Measurements from ENCODE around the gene SNX30. TPM values are rescaled to one million over a fixed set of nuclear protein-coding genes. Genes with fewer than 3 reads are reported as not detected.

SNX30 gene
- total RNA-seq, 2 experiments from 2014 or later = 5.4 TPM

DNA sequence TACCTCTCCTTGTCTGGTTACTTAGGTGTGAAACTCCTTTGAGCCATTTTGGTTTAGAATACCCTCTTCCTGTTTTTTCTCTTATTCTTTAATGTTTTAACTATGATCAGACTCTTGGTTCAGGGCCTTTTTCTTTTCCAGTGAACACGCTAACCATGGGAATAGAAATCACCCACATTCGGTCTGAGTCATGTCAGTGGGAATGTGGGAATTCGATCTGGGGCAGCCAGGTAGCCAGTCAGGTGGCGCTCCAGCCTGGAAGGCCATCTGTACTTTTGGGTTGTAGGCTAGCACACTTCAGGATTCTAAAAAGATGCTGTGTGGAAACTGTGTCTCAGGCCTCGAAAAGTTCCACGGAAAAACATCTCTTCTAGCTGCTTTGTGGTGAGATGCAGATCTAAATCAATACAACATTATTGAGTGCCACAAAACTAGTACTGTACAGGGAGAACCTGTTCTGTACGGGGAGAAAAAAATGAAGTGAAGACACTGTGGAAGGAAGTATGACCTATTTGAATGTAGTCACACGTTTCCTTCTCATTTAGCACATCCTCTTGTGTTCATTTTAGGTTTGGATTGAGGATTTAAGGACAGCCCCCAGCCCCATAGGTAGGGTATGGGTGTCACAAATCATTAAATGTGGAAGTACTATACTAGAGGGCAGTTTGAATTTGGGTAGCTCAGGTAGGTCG lies 36.4 kb downstream of the SNX30 start:
- no peaks in the 10 kb centered on the region for H3K9me3 Mint-ChIP-seq
- H3K27me3 Mint-ChIP-seq = no peaks in the 10 kb centered on the region
- no peak overlapping the region for H3K4me3 Mint-ChIP-seq
- peaks cover 28% of the 10 kb centered on the region for H3K4me1 Mint-ChIP-seq
- peak overlapping the region; percentile 6 for H3K27ac Mint-ChIP-seq
- peaks cover 7% of the 10 kb centered on the region for H3K36me3 Mint-ChIP-seq
- DNase-seq = no peak

DNA sequence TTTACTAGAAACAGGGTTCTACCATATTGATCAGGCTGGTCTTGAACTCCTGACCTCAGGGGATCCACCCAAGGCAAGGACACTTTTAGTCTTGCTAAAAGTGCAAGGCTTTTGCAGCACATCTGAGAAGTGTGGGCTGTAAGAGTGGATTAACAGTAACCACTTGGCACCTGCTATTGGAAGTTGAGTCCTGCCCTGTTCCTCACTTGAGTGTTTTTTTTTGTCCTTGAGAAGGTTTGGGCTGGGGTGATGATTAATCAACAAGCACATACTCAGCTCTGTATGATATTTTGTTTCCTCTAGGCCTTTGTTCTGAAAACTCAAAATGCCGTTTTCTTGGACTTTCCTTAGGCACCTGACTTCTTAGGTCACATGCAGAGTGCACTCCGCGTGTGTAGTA lies 37.4 kb downstream of the SNX30 start:
- no peak for DNase-seq
- peaks cover 31% of the 10 kb centered on the region for H3K4me1 Mint-ChIP-seq
- H3K27ac Mint-ChIP-seq = no peak overlapping the region
- no peaks in the 10 kb centered on the region for H3K9me3 Mint-ChIP-seq
- H3K27me3 Mint-ChIP-seq = no peaks in the 10 kb centered on the region
- peaks cover 7% of the 10 kb centered on the region for H3K36me3 Mint-ChIP-seq
- no peak overlapping the region for H3K4me3 Mint-ChIP-seq

DNA sequence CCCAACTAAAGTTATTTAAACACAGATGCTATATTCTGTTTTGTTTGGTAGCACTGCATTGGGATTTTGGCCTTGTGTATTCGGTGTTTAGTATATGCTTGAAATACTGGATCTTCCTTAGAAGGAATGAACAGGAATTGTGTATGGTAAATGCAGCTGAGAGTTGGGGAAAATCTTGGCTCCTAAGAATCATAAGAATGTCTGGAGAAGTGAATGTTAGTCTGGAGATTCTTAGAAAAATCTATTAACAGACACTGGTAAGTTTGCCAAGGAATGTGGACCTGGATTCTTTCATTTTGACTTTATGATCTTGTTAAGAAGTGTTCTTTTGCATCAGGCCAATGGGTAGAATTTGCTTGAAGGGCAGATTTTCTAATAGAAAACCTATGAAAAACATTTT lies 38.9 kb downstream of the SNX30 start:
- DNase-seq = no peak
- H3K4me1 Mint-ChIP-seq = peaks cover 32% of the 10 kb centered on the region
- H3K36me3 Mint-ChIP-seq = peaks cover 7% of the 10 kb centered on the region
- no peak overlapping the region for H3K27ac Mint-ChIP-seq
- H3K9me3 Mint-ChIP-seq = no peaks in the 10 kb centered on the region
- no peaks in the 10 kb centered on the region for H3K27me3 Mint-ChIP-seq
- H3K4me3 Mint-ChIP-seq = no peak overlapping the region

DNA sequence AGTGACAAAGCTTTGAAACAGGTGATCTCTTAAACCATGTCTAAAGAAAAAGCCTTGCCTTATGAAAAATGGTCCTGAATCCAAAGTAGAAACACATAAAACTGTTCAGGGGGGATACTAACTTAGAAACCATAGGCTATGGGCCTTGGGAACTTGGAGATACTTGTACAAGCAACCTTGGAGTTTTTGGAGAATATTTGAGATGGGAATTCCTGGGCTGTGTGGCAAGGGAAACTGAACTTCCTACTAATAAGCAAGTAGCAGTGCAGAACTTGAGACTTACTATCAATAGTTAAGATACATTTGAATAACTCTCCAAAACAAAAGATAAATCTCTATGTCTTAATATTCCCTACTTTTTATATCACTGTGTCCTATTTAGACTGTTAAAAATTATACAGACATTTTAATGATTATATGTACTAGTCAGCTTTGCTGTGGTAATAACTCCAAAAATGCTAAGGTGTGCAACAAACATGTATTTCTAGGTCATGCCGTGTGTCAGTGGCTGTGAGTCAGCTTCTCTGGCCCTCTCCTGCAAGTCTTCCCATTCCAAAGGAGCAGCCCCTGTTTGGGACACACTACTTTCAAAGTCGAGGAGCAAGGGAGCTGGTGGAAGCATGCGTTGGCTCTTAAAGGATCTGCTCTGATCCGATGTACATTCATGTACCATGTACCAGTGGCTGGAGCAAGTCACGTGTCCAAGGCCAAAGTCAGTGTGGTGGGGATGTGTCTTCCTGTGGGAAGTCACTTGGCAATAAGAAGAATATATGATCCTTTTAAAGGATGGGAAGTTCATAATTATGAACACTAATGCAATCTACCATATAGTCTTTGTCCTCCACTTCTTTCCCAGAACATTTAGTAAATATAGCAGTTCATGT lies 39.6 kb downstream of the SNX30 start:
- Mint-ChIP-seq H3K4me1 (peaks cover 32% of the 10 kb centered on the region), H3K36me3 (peaks cover 7% of the 10 kb centered on the region), H3K27me3 (no peaks in the 10 kb centered on the region), H3K4me3 (no peak overlapping the region), H3K9me3 (no peaks in the 10 kb centered on the region), H3K27ac (no peak overlapping the region)
- no peak for DNase-seq

DNA sequence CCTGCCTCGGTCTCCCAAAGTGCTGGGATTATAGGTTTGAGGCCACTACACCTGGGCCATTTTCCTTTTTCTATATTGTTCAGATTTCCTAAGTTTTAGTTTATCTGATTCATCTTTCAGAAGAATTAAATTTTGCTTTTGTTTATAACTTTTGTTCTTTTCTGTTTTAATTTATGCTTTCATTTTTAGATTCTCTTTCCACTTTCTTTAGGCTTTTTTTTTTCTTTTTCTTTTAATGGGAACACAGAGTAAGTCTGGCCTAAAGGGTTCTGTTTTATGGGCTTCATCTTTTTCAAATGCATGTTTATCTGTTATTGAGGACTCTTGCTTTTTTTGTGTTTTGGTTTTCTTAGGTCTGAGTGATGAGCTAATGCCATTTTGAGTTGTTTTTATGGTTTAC lies 42.1 kb downstream of the SNX30 start:
- no peak overlapping the region for H3K27ac Mint-ChIP-seq
- H3K27me3 Mint-ChIP-seq = no peaks in the 10 kb centered on the region
- no peak for DNase-seq
- no peak overlapping the region for H3K4me3 Mint-ChIP-seq
- H3K9me3 Mint-ChIP-seq = no peaks in the 10 kb centered on the region
- peaks cover 19% of the 10 kb centered on the region for H3K4me1 Mint-ChIP-seq
- H3K36me3 Mint-ChIP-seq = no peaks in the 10 kb centered on the region

DNA sequence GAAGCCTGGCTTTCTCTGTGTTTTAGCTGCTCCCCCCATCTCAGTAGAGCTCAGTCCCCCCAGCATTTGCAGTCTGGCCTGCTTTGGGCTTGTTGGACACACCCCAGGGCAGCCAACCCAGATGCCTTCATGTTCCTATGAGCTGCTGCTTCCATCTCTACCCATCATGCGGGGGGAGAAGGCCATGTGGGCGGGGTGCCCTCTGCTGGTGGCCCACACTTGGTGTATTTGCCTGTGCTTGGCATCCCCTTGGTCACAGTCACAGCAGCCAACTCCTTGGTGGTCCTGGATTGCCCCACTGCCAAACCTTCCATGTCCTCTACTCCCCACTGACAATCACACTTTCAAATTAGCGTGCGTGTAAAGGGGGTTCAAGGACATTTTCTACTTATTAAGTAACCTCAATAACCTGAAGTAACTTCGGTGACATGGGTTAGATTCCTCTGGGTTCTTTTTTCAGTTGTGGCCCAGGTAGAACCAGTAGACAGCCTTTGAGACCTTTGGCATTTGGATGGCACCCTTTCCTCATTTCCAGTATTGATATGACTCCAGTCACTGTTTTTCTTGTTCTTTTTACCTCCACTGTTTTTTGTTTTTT lies 42.8 kb downstream of the SNX30 start:
- Mint-ChIP-seq H3K4me3 (no peak overlapping the region), H3K27me3 (no peaks in the 10 kb centered on the region), H3K9me3 (no peaks in the 10 kb centered on the region), H3K4me1 (peaks cover 19% of the 10 kb centered on the region), H3K27ac (no peak overlapping the region), H3K36me3 (peaks cover 2% of the 10 kb centered on the region)
- peak; percentile 80 for DNase-seq

DNA sequence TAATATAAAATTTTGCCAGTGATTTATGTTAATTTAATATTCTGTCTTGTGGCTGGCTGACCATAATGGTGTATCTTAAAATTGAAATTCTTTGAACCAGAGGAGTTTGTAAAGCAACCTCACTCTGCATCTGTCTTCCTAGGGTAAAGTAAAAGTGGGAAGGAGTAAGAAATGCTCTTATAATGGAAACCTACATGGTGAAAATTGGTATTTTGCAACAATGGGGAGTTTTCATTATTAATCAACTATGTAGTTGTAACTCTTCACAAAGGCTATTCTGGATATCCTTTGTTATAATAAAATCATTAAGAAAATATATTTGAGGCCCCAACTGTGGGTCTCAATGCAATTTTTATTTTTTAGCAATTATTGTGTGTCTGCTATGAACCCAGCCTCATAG lies 44.2 kb downstream of the SNX30 start:
- Mint-ChIP-seq H3K27me3 (no peaks in the 10 kb centered on the region), H3K27ac (no peak overlapping the region), H3K9me3 (no peaks in the 10 kb centered on the region), H3K36me3 (peaks cover 2% of the 10 kb centered on the region), H3K4me1 (peaks cover 13% of the 10 kb centered on the region), H3K4me3 (no peak overlapping the region)
- DNase-seq = no peak

DNA sequence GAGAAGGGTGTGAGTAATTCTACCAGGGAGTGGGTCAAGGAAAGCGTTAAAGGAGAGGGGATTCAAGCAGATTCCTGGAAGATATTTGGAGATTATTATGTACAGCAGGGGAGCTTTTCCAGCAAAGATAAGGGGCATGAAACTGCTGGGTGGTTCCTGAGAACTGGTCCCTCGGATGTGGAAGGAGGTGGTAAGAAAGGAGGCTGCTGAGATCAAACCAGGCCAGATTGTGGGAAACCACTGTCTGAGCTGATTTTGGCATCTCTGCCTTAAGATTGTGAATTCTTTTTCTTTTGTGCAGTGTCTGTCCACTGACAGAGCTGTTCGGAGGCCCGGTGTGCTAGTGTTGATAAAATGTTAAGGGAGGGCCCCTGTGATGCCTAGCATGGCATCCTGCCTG lies 45.4 kb downstream of the SNX30 start:
- H3K36me3 Mint-ChIP-seq = peaks cover 2% of the 10 kb centered on the region
- H3K4me3 Mint-ChIP-seq = no peak overlapping the region
- H3K27ac Mint-ChIP-seq = no peak overlapping the region
- peaks cover 13% of the 10 kb centered on the region for H3K4me1 Mint-ChIP-seq
- no peaks in the 10 kb centered on the region for H3K9me3 Mint-ChIP-seq
- no peak for DNase-seq
- no peaks in the 10 kb centered on the region for H3K27me3 Mint-ChIP-seq

DNA sequence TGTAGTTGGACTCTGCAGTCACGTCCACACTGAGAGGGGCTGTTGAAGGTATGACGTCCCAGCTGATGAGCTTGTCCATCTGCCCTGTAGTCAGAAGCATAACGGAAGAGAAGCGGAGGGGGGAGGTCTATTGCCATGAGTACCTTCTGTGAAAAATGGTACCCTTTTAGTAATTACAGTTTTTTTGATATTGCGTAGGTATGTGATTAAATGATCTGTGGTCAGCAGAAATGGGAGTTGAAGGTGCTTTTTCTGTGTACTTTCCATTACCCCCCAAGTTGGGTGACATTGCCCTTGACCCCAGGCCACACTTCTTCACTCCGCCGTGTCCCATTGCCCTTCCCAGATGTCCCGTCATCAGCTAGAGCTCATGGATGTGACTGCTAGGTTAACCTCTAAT lies 45.9 kb downstream of the SNX30 start:
- H3K27ac Mint-ChIP-seq = no peak overlapping the region
- no peak for DNase-seq
- H3K4me1 Mint-ChIP-seq = peaks cover 13% of the 10 kb centered on the region
- no peak overlapping the region for H3K4me3 Mint-ChIP-seq
- H3K36me3 Mint-ChIP-seq = peaks cover 2% of the 10 kb centered on the region
- no peaks in the 10 kb centered on the region for H3K9me3 Mint-ChIP-seq
- H3K27me3 Mint-ChIP-seq = no peaks in the 10 kb centered on the region

DNA sequence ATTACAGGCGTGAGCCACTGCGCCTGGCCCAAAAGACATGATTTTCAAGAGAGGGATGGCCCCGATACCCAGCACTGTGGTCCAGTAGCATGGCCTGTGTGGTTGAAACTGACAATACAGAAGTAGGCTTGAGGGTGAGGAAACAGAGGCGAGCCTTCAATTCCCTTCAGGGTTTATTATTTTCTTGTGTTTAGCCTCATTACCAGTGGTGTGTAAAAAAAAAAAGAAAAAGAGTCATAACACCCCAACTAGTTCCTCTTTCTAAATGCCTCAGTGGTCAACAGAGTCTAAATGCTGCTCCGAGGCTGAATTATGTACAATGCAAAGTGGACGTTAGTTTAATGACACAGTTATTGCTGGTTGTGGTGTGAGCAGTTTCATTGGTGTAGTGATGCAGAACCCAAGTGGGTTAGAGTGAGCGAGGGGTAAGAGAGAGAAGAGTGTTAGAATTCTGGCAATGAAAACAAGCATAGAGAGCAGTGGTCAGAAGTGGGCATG lies 58.8 kb downstream of the SNX30 start:
- no peaks in the 10 kb centered on the region for H3K4me1 Mint-ChIP-seq
- DNase-seq = no peak
- no peak overlapping the region for H3K4me3 Mint-ChIP-seq
- H3K27me3 Mint-ChIP-seq = no peaks in the 10 kb centered on the region
- no peak overlapping the region for H3K27ac Mint-ChIP-seq
- no peaks in the 10 kb centered on the region for H3K9me3 Mint-ChIP-seq
- H3K36me3 Mint-ChIP-seq = peaks cover 4% of the 10 kb centered on the region

DNA sequence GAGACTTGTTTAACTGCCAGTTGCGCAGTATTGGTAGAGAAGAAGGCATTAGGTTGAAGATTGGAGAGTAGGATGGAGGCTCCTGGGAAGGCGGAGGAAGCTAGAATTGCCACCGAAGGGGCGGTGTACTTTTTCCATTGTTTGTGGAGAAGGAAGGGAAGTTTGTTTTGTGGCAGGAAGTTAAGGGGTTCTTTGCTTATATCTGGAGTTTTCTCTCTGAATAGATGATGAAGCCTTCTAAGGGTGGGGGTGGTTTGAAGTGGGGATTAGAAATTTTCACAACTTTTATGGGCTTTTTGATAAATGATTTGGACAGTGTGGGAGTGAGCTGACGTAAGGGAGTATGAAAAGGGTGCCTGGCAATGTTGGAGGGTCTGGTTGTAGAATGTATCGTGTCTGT lies 59.3 kb downstream of the SNX30 start:
- no peak for DNase-seq
- Mint-ChIP-seq H3K36me3 (peaks cover under 1% of the 10 kb centered on the region), H3K4me3 (no peak overlapping the region), H3K27ac (no peak overlapping the region), H3K4me1 (no peaks in the 10 kb centered on the region), H3K27me3 (no peaks in the 10 kb centered on the region), H3K9me3 (no peaks in the 10 kb centered on the region)

DNA sequence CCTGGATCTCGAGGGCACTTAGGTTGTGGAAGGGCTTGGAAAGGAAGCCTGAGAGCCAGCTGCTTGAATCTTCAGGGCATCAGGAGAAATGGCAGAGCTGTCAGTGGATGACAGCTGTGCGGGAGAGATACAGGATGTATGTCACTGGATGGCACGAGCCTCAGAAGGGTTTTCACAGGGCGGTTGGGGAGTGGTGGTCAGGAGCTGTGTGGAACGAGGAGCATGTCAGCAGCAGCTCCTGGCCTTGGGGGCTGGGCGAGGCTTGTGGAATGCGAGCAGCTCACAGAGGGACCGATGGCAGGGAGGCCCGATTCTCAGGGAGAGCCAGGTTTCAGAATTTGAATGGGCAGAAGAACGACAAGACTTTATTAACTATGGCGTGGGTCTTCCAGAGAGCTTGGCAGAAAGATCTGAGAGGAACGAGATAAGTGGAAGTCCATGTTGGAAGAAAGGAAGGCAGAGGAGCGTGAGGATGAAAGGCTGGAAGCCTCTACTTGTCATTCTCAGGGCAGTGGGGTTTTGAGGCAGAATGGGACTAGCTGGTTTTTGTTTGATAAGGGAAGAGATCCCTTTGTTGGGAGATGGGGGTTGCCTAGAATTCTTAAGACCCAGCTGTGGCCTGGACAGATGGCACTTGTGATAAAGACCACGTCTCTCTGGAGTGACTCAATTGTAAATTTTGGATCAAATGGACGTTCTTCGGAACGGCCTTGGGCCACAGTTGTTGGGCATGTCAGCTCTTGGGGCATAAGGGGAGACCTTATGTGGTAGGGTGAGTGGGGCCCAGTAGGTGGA lies 60.3 kb downstream of the SNX30 start:
- Mint-ChIP-seq H3K36me3 (no peaks in the 10 kb centered on the region), H3K4me1 (no peaks in the 10 kb centered on the region), H3K27ac (no peak overlapping the region), H3K4me3 (no peak overlapping the region), H3K27me3 (no peaks in the 10 kb centered on the region), H3K9me3 (no peaks in the 10 kb centered on the region)
- no peak for DNase-seq

DNA sequence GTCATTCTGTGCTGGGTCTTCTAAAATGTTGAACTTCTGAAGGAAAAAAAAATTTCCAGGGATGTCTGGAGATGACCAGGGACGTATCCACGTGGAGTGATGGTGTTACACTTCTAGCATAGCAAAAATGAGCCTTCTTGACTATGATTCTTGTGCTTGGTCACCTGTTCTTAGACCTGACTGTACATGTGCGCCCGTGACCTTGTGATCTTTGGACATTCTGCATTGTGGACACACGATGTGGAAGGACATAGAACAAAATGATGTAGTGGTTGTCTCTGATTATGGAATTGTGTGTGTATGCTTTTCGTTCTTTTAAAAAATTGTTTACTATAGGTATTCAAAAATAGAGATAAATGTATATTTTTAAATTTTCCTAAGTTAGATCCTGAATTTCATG lies 61.0 kb downstream of the SNX30 start:
- no peak overlapping the region for H3K27ac Mint-ChIP-seq
- H3K4me1 Mint-ChIP-seq = no peaks in the 10 kb centered on the region
- DNase-seq = no peak
- H3K4me3 Mint-ChIP-seq = no peak overlapping the region
- no peaks in the 10 kb centered on the region for H3K27me3 Mint-ChIP-seq
- H3K9me3 Mint-ChIP-seq = no peaks in the 10 kb centered on the region
- H3K36me3 Mint-ChIP-seq = no peaks in the 10 kb centered on the region

DNA sequence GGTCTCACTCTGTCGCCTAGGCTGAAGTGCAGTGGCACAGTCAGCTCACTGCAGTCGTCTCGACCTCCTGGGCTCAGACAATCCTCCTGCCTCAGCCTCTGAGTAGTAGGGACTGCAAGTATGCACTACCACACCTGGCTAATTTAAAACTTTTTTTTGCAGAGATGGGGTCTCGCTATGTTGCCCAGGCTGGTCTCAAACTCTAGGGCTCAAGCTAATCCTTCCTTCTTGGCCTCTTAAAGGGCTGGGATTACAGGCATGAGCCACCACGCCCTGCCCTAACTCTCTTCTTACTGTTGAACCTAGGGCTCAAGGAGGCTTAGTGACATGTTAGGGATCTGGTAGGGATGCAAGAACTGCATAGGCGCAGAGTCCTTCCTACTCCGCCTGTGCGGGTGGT lies 65.3 kb downstream of the SNX30 start:
- no peak overlapping the region for H3K4me3 Mint-ChIP-seq
- H3K27me3 Mint-ChIP-seq = no peaks in the 10 kb centered on the region
- DNase-seq = no peak

DNA sequence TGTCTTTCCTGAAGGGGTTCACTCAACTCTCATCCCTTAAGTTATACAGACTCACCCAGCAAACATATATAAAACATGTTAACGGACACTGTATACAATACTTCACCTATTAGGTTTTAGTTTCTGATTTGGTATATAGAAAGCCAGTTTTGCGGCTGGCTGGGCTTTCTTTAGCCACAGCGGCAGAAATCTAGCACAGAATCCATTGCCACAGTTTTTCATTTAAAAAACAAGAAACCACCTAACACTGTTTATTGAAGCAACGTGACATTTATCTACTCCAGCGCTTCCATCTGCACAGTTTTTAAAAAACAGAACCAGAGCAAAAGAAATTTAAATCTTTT lies 67.3 kb downstream of the SNX30 start:
- Mint-ChIP-seq H3K27ac (no peak overlapping the region), H3K36me3 (peaks cover 8% of the 10 kb centered on the region), H3K4me3 (no peak overlapping the region), H3K9me3 (no peaks in the 10 kb centered on the region), H3K27me3 (no peaks in the 10 kb centered on the region), H3K4me1 (peaks cover 2% of the 10 kb centered on the region)
- DNase-seq = no peak

More for the DNA sequence above, 65.3 kb downstream of the SNX30 start:
- peaks cover 6% of the 10 kb centered on the region for H3K36me3 Mint-ChIP-seq
- H3K4me1 Mint-ChIP-seq = peaks cover 2% of the 10 kb centered on the region
- no peak overlapping the region for H3K27ac Mint-ChIP-seq
- H3K9me3 Mint-ChIP-seq = no peaks in the 10 kb centered on the region
